ENCODE measurements around the gene RNF130. TPM values are rescaled to one million over a fixed set of nuclear protein-coding genes. Genes with fewer than 3 reads are reported as not detected.

The RNF130 gene
- polyA plus RNA-seq, 1 donor from 2014 or later = 48.7 TPM

- Histone ChIP-seq H3F3A (ENCODE audit: insufficient read depth, low read length, poor library complexity, severe bottlenecking) (no peaks in the 10 kb centered on the region), H3K4me2 (ENCODE audit: low read length) (no peak overlapping the region), H3K9me2 (ENCODE audit: insufficient read depth, low read length) (no peaks in the 10 kb centered on the region), H3K79me2 (replicated peaks; ENCODE audit: insufficient read depth, low read length) (no peaks in the 10 kb centered on the region), H3K27ac (ENCODE audit: low read length) (no peak overlapping the region), H3K9me3 (ENCODE audit: low read length) (no peaks in the 10 kb centered on the region), H3K27me3 (ENCODE audit: insufficient read depth, low read depth, low read length) (no peaks in the 10 kb centered on the region), H4K20me1 (ENCODE audit: insufficient read depth) (no peaks in the 10 kb centered on the region), H3K36me3 (ENCODE audit: insufficient read depth, low read length) (no peaks in the 10 kb centered on the region), H2AFZ (ENCODE audit: low read depth, low read length) (no peak overlapping the region), H3K4me3 (ENCODE audit: low read length) (no peak overlapping the region), H3K9ac (ENCODE audit: low read length) (no peak overlapping the region)
- no peak for TF ChIP-seq TAF1 (IDR thresholded peaks at IDR 0.05; ENCODE audit: low read depth)
- TF ChIP-seq MXI1 (conservative IDR thresholded peaks at IDR 0.05; ENCODE audit: poor library complexity, severe bottlenecking) = no peak
- TF ChIP-seq CTCF (IDR thresholded peaks at IDR 0.05; ENCODE audit: poor library complexity, severe bottlenecking) = no peak
- no peak for TF ChIP-seq SMC3 (conservative IDR thresholded peaks at IDR 0.05; ENCODE audit: poor library complexity)
- TF ChIP-seq RAD21 (conservative IDR thresholded peaks at IDR 0.05) = no peak
- no peak for TF ChIP-seq EZH2 (IDR thresholded peaks at IDR 0.05; ENCODE audit: borderline replicate concordance, insufficient read depth, low read length, poor library complexity, severe bottlenecking)
- no peak for TF ChIP-seq POLR2AphosphoS5 (IDR thresholded peaks at IDR 0.05)
- TF ChIP-seq REST (IDR thresholded peaks at IDR 0.05; ENCODE audit: borderline replicate concordance) = no peak
- no peak for TF ChIP-seq EP300 (conservative IDR thresholded peaks at IDR 0.05; ENCODE audit: poor library complexity, severe bottlenecking)
These were observed 32.6 kb upstream of the RNF130 start for GRCh38 chr5:180104168-180104530.

- Histone ChIP-seq H3K27ac (ENCODE audit: low read length) (no peak overlapping the region), H3K9ac (ENCODE audit: low read length) (no peak overlapping the region), H4K20me1 (ENCODE audit: insufficient read depth) (no peaks in the 10 kb centered on the region), H3K27me3 (ENCODE audit: insufficient read depth, low read depth, low read length) (no peaks in the 10 kb centered on the region), H3K4me3 (ENCODE audit: low read length) (no peak overlapping the region), H3K79me2 (replicated peaks; ENCODE audit: insufficient read depth, low read length) (no peaks in the 10 kb centered on the region), H3K36me3 (ENCODE audit: insufficient read depth, low read length) (no peaks in the 10 kb centered on the region), H3K4me2 (ENCODE audit: low read length) (no peak overlapping the region), H2AFZ (ENCODE audit: low read depth, low read length) (no peak overlapping the region), H3K9me2 (ENCODE audit: insufficient read depth, low read length) (no peaks in the 10 kb centered on the region), H3K9me3 (ENCODE audit: low read length) (no peaks in the 10 kb centered on the region), H3F3A (ENCODE audit: insufficient read depth, low read length, poor library complexity, severe bottlenecking) (no peaks in the 10 kb centered on the region)
- TF ChIP-seq CTCF (IDR thresholded peaks at IDR 0.05; ENCODE audit: poor library complexity, severe bottlenecking) (no peak), MXI1 (conservative IDR thresholded peaks at IDR 0.05; ENCODE audit: poor library complexity, severe bottlenecking) (no peak), SMC3 (conservative IDR thresholded peaks at IDR 0.05; ENCODE audit: poor library complexity) (no peak), REST (IDR thresholded peaks at IDR 0.05; ENCODE audit: borderline replicate concordance) (no peak), EZH2 (IDR thresholded peaks at IDR 0.05; ENCODE audit: borderline replicate concordance, insufficient read depth, low read length, poor library complexity, severe bottlenecking) (no peak), POLR2AphosphoS5 (IDR thresholded peaks at IDR 0.05) (no peak), TAF1 (IDR thresholded peaks at IDR 0.05; ENCODE audit: low read depth) (no peak), EP300 (conservative IDR thresholded peaks at IDR 0.05; ENCODE audit: poor library complexity, severe bottlenecking) (no peak), RAD21 (conservative IDR thresholded peaks at IDR 0.05) (no peak)
These were observed 32.1 kb upstream of the RNF130 start for GRCh38 chr5:180103487-180104167.

Data from neural cell (in vitro differentiated cells).